HepG2 (cell line): ENCODE measurements around the gene C3orf52. TPM values are rescaled to one million over a fixed set of nuclear protein-coding genes. Genes with fewer than 3 reads are reported as not detected.
A peak's percentile ranks its signal among the peaks of the same experiment; 100 is the strongest.

Experiments used
- ATAC-seq: fragments of 200-7000 bp; cut with Tn5 transposase; 3 replicates; pipeline ENCODE4 v1.9.1; 2020; ENCODE audit warnings: mild to moderate bottlenecking, moderate library complexity
- BruUV-seq: library from RNA; stranded (reverse); fragments of 400-500 nt; replicated peaks from 2 replicates; lab custom pipeline; 2021; lab: Mats Ljungman, UMichigan
- CTCF ChIA-PET: fragments of 300-600 bp; formaldehyde crosslinking; extraction: SDS; loops from one replicate; lab custom pipeline; 2021; ENCODE audit warnings: low total read pairs, inconsistent platforms, low intra/inter-chr PET ratio; lab: Yijun Ruan, JAX
- POLR2A ChIA-PET: fragments of 350-600 bp; sonication (Branson Sonifier 250); formaldehyde crosslinking; loops from one replicate; lab custom pipeline; 2020; ENCODE audit warnings: antibody characterized with exemption, inconsistent platforms; lab: Yijun Ruan, JAX
- DNase-seq: peaks from one replicate; pipeline ENCODE4 v3.0.0-alpha.2; 2015; ENCODE audit warnings: low spot score
- FAIRE-seq: peaks from 3 replicates; lab custom pipeline; 2011; peaks lifted over from hg19 to GRCh38; lab: Jason Lieb, UNC
- H2AFZ ChIP-seq: one replicate; pipeline ENCODE4 v1.6.1; 2011; ENCODE audit warnings: low read length, inconsistent platforms
- H3K27ac ChIP-seq: fragments of 300-600 bp; 3 replicates; pipeline ENCODE4 v1.8.0; 2011; ENCODE audit warnings: mixed run types, mild to moderate bottlenecking, mixed read lengths, low read length, inconsistent platforms; ENCODE audit not compliant: insufficient read depth; ENCODE audit errors: extremely low read length
- H3K27me3 ChIP-seq, 2 experiments: fragments of 200-600 bp in 1 of 2; 2 replicates in 1 of 2; 3 replicates in 1 of 2; pipeline versions ENCODE4 v1.6.0 to v1.8.0; 2011; ENCODE audit warnings: low read length in 2 of 2, mild to moderate bottlenecking in 2 of 2, moderate library complexity in 2 of 2, inconsistent platforms in 1 of 2; ENCODE audit not compliant: insufficient read depth in 2 of 2, control insufficient read depth in 1 of 2
- H3K36me3 ChIP-seq, 2 experiments: fragments of 200-600 bp in 1 of 2; replicated peaks in 1 of 2; 2 replicates in 1 of 2; 3 replicates in 1 of 2; pipeline versions ENCODE4 v1.5.1 to v1.8.0; 2011; ENCODE audit warnings: low read length in 2 of 2, inconsistent platforms in 1 of 2; ENCODE audit not compliant: insufficient read depth in 2 of 2, control insufficient read depth in 1 of 2
- H3K4me1 ChIP-seq: 2 replicates; pipeline ENCODE4 v1.5.1; 2012; ENCODE audit warnings: low read length, inconsistent platforms; ENCODE audit not compliant: insufficient read depth
- H3K4me2 ChIP-seq: 2 replicates; pipeline ENCODE4 v1.6.0; 2011; ENCODE audit warnings: low read depth, low read length, inconsistent platforms
- H3K4me3 ChIP-seq, 3 experiments: fragments of 200-600 bp in 1 of 3; sonication (generic), shearing (Covaris generic) in 1 of 3; replicated peaks in 1 of 3; 2 replicates each; pipeline ENCODE4 v1.5.1; 2011 to 2016; ENCODE audit warnings: low read length in 3 of 3, inconsistent platforms in 2 of 3, low read depth in 2 of 3, mild to moderate bottlenecking in 2 of 3, control low read depth in 1 of 3, mixed read lengths in 1 of 3; ENCODE audit not compliant: insufficient read depth in 1 of 3
- H3K79me2 ChIP-seq: one replicate; pipeline ENCODE4 v1.6.1; 2011; ENCODE audit warnings: low read length, inconsistent platforms; ENCODE audit not compliant: insufficient read depth
- H3K9ac ChIP-seq: 2 replicates; pipeline ENCODE4 v1.6.0; 2011; ENCODE audit warnings: mild to moderate bottlenecking, low read depth, low read length, inconsistent platforms; ENCODE audit not compliant: insufficient read depth
- H3K9me3 ChIP-seq: 2 replicates; pipeline ENCODE4 v1.5.1; 2012; ENCODE audit warnings: mild to moderate bottlenecking, low read length
- H4K20me1 ChIP-seq: 2 replicates; pipeline ENCODE4 v1.6.0; 2011; ENCODE audit warnings: inconsistent platforms, mild to moderate bottlenecking, low read length, moderate library complexity; ENCODE audit not compliant: insufficient read depth
- AGO1 ChIP-seq: fragments of 200-400 bp; formaldehyde crosslinking; IDR thresholded peaks from 2 replicates; pipeline ENCODE4 v1.6.1; 2017; ENCODE audit warnings: mild to moderate bottlenecking, low read depth, low read length, moderate library complexity; ENCODE audit not compliant: poor library complexity, severe bottlenecking
- ATF7-NPFF ChIP-seq: sonication (generic); formaldehyde crosslinking; IDR thresholded peaks from 2 replicates; pipeline ENCODE4 v1.8.1; 2023; ENCODE audit warnings: mild to moderate bottlenecking, low read depth, missing genetic modification reagents, moderate library complexity
- CENPT ChIP-seq: sonication (generic); formaldehyde crosslinking; IDR thresholded peaks from 2 replicates; pipeline ENCODE4 v1.8.0; 2022; ENCODE audit warnings: low read depth, mild to moderate bottlenecking, moderate library complexity, missing genetic modification reagents
- LRRFIP1 ChIP-seq: sonication (generic); formaldehyde crosslinking; conservative IDR thresholded peaks from 2 replicates; pipeline ENCODE4 v1.4.0; 2020; ENCODE audit warnings: missing genetic modification reagents
- RNF219 ChIP-seq: sonication (generic); formaldehyde crosslinking; IDR thresholded peaks from 2 replicates; pipeline ENCODE4 v1.5.0; 2020; ENCODE audit warnings: mild to moderate bottlenecking, missing genetic modification reagents
- SAP130 ChIP-seq: IDR thresholded peaks from 2 replicates; pipeline ENCODE4 v1.6.1; 2016; ENCODE audit warnings: low read depth
- SNAPC2 ChIP-seq: sonication (generic); formaldehyde crosslinking; IDR thresholded peaks from 2 replicates; pipeline ENCODE4 v1.8.1; 2022; ENCODE audit warnings: mild to moderate bottlenecking, missing genetic modification reagents
- ZMYM2 ChIP-seq: sonication (generic); formaldehyde crosslinking; IDR thresholded peaks from 2 replicates; pipeline ENCODE4 v1.8.0; 2022; ENCODE audit warnings: mild to moderate bottlenecking, missing genetic modification reagents
- ZMYM4 ChIP-seq: sonication (generic); formaldehyde crosslinking; IDR thresholded peaks from 2 replicates; pipeline ENCODE4 v1.8.1; 2023; ENCODE audit warnings: mild to moderate bottlenecking, missing genetic modification reagents
- ZNF367 ChIP-seq: sonication (generic); formaldehyde crosslinking; IDR thresholded peaks from 2 replicates; pipeline ENCODE4 v1.4.0; 2020; ENCODE audit warnings: missing genetic modification reagents, borderline replicate concordance
- ZNF609 ChIP-seq: sonication (generic); formaldehyde crosslinking; IDR thresholded peaks from 2 replicates; pipeline ENCODE4 v1.4.0; 2020; ENCODE audit warnings: mild to moderate bottlenecking, missing genetic modification reagents, borderline replicate concordance
- ZNF740 ChIP-seq: sonication (generic); formaldehyde crosslinking; IDR thresholded peaks from 2 replicates; pipeline ENCODE4 v1.4.0; 2020; ENCODE audit warnings: missing genetic modification reagents
- ZNF790 ChIP-seq: sonication (generic); formaldehyde crosslinking; IDR thresholded peaks from 2 replicates; pipeline ENCODE4 v1.8.0; 2022; ENCODE audit warnings: missing genetic modification reagents, mild to moderate bottlenecking, borderline replicate concordance
- WGBS: methylation state at CpG from one replicate; pipeline ENCODE4 v1.1.6; 2017; ENCODE audit warnings: low lambda C conversion rate; 5-methylcytosine and 5-hydroxymethylcytosine counted together
- in situ Hi-C: cut with HindIII; loops from 2 replicates; pipeline ENCODE4 v1.10.0; 2017; ENCODE audit warnings: low pct_unique_long_range_greater_than_20kb; ENCODE audit not compliant: extremely low pct_ligation_motif_present
- intact Hi-C: fragments of 100-400 bp; cut with micrococcal nuclease; formaldehyde crosslinking; loops from one replicate; pipeline ENCODE4 v1.10.0; 2022; ENCODE audit not compliant: unreplicated experiment
- polyA plus RNA-seq, 8 experiments: library from polyadenylated mRNA; depleted of rRNA in 3 of 8; stranded (reverse) in 7 of 8; unstranded in 1 of 8; fragments of >200 nt; fragmentation: Illumina TruSeq in 4 of 8; extraction: Trizol in 4 of 8; gene quantifications; 2 replicates each; pipeline versions ENCODE4 v1.2.1 to v1.2.3, GENCODE V29; 2011 to 2016; ENCODE audit warnings: low read depth in 4 of 8, missing spikeins in 1 of 8, mixed read lengths in 1 of 8; ENCODE audit not compliant: insufficient read depth in 1 of 8
- total RNA-seq, 5 experiments: library from RNA; depleted of rRNA; stranded (reverse); fragments of >200 nt; fragmentation: Illumina TruSeq; extraction: Trizol; gene quantifications; 2 replicates each; pipeline ENCODE4 v1.2.3, GENCODE V29; 2016; ENCODE audit warnings: low read depth in 1 of 5

The C3orf52 gene
- total and polyA plus RNA-seq, 2 of the 13 experiments (the other 11 are each of a cell fraction or from before 2014, with no cell fraction given), result 0.79 to 1.2 TPM

- TF ChIP-seq CENPT (CRISPR knock-in tag) (no peak), ZNF740 (no peak)
These were observed 44.9 kb upstream of the C3orf52 start (continued) for GRCh38 chr3:112041321-112041720.

- intact Hi-C loops, result loop anchor here (1.0 to 5.0 kb wide), 3 partner anchors 43 to 326 kb away; partner anchors contain the start of gene C3orf52
- FAIRE-seq, result no peak
- TF ChIP-seq ZMYM2 (CRISPR knock-in tag), result no peak
- TF ChIP-seq SNAPC2 (CRISPR knock-in tag), result no peak
- no peak for TF ChIP-seq ZNF790 (CRISPR knock-in tag)
- no peak for TF ChIP-seq AGO1
- TF ChIP-seq SAP130 (CRISPR knock-in tag), result no peak
- TF ChIP-seq RNF219 (CRISPR knock-in tag), result no peak
- no peak for TF ChIP-seq ZMYM4 (CRISPR knock-in tag)
- TF ChIP-seq ZNF609, result no peak
- no peak for TF ChIP-seq ATF7-NPFF (CRISPR knock-in tag)
- TF ChIP-seq ZNF367 (CRISPR knock-in tag), result no peak
- TF ChIP-seq LRRFIP1 (CRISPR knock-in tag), result no peak
These were observed 43.3 kb upstream of the C3orf52 start for GRCh38 chr3:112042842-112043280.

More at GRCh38 chr3:112042842-112043280, 43.3 kb upstream of the C3orf52 start:
- Histone ChIP-seq H3K9ac (no peak overlapping the region), H3K79me2 (no peaks in the 10 kb centered on the region), H3K4me3 (no peak overlapping the region), H2AFZ (no peak overlapping the region), H3K36me3 (no peaks in the 10 kb centered on the region), H3K27me3 (peaks cover 0 to 17% of the 10 kb centered on the region in 2 experiments; a peak in 2 of 5 replicates), H4K20me1 (no peaks in the 10 kb centered on the region), H3K4me2 (no peak overlapping the region), H3K9me3 (no peaks in the 10 kb centered on the region), H3K27ac (no peak overlapping the region), H3K4me1 (peaks cover 16% of the 10 kb centered on the region)
- ChIA-PET POLR2A (no interaction called here), CTCF (no interaction called here)
- WGBS, result 0% methylated on average over 6 of the region's 6 CpGs
- peak; percentile 74 for DNase-seq
- peak; percentile 82 for ATAC-seq
- in situ Hi-C loops, result no loop called here
- no TSS peak for BruUV-seq
